GM12873 (cell line): ENCODE measurements around the gene PDYN.

Experiments
- TF ChIP-seq, protein P1 (sequence below): IDR thresholded peaks from 2 replicates; pipeline ENCODE4 v1.5.1; 2012; ENCODE audit warnings: low read depth, mild to moderate bottlenecking, moderate library complexity, low read length, control low read depth; ENCODE audit not compliant: insufficient read depth; ENCODE audit errors: missing control alignments

Gene PDYN

GRCh38 chr20:1961374-1961773 is 32.5 kb downstream of the PDYN start:
- TF ChIP-seq, protein P1, sequence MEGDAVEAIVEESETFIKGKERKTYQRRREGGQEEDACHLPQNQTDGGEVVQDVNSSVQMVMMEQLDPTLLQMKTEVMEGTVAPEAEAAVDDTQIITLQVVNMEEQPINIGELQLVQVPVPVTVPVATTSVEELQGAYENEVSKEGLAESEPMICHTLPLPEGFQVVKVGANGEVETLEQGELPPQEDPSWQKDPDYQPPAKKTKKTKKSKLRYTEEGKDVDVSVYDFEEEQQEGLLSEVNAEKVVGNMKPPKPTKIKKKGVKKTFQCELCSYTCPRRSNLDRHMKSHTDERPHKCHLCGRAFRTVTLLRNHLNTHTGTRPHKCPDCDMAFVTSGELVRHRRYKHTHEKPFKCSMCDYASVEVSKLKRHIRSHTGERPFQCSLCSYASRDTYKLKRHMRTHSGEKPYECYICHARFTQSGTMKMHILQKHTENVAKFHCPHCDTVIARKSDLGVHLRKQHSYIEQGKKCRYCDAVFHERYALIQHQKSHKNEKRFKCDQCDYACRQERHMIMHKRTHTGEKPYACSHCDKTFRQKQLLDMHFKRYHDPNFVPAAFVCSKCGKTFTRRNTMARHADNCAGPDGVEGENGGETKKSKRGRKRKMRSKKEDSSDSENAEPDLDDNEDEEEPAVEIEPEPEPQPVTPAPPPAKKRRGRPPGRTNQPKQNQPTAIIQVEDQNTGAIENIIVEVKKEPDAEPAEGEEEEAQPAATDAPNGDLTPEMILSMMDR: no peak

DNA sequence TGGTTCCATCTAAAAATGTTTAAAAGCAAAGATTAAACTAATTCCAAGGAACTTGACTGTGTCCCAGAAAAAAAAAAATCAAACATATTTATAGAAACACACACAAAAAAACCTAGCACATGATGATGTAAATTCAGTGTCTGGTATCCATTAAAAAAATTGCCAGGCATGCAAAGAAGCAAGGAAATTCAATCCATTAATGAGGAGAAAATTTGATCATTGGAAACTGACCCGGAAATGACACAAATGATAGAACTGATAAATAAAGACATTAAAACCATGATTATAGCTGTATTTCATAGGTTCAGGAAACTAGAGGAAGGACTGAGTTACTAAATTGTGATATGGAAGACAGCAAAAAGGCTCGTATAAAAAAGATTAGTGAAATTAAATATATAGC is 34.7 kb downstream of the PDYN start:
- TF ChIP-seq, protein P1: no peak

- TF ChIP-seq, protein P1: no peak
These were observed 35.4 kb downstream of the PDYN start for GRCh38 chr20:1958426-1958825.

DNA sequence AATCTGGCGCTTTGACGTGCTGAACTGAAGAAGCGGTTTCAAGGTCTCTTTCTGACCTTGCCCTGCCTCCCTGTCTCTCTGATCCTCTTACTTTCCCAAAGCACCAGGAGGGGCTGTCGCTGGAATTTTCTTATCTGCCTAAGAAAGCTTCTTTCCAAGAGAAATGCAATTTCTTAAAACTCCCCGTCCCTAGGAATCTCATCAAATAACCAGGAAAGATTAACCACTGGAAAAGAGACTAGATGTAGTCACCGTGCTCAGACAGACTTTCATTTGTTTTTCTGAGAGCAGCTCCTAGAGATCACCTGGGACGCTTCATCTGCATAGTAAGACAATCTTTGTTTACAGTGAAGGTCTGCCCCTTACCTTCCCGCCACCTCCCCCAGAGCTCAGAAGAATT is 38.6 kb downstream of the PDYN start:
- TF ChIP-seq, protein P1: no peak

DNA sequence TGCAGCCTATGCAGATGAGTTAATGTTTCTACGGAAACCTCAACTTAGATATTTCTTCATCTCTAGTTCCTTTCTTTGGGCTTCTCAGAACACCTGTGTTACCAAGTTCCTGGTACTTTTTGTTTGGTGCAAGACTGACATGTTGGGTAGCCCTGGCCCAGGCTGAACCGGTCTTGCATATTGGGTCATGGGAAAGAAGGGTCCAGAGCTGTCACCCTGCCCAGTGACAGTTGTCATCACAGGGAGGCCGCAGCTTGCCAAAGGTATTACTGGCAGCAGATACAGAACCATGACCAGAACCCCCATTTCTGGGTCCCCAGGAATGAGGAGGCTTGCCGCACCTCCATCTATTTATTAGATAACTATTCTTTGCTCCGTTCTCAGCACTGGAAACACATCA is 40.2 kb downstream of the PDYN start:
- TF ChIP-seq, protein P1: no peak

DNA sequence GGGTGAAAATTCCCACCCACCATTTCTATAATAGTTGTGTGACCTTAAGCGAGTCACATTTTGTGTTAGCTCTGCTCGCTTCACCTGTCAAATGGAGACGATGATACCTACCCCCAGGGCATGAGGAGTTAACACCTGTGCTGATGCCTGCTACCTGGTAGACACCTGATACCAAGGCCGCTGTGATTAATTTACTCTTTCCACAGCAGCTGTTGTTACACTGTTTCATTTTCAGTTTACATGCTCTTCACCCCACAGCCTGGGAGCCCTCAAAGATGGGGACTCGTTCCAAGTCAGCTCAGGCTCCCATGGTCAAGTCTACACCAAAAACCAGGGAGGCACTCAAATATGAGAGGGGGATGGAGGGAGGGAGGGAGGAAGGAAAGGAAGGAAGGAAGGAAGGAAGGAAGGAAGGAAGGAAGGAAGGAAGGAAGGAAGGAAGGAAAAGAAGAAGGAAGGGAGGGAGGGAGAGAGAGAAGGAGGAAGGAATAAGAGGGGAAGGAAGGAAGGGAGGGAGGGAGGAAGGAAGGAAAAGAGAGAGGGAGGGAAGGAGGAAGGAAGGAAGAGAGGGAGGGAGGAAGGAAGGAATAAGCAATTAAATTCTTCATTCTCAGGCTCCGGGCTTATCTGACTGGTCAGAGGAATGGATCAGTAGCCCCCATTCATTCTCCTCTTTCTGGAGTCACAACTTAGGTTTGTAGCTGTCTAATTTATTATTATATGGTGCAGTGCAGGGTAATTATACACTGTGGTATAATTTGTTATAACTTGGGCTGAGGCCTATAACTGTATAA is 40.9 kb downstream of the PDYN start:
- TF ChIP-seq, protein P1: no peak

GRCh38 chr20:1951436-1952115 is 42.3 kb downstream of the PDYN start:
- TF ChIP-seq, protein P1: no peak
